ENCODE data around the gene PAQR3.

Gene PAQR3, protein sequence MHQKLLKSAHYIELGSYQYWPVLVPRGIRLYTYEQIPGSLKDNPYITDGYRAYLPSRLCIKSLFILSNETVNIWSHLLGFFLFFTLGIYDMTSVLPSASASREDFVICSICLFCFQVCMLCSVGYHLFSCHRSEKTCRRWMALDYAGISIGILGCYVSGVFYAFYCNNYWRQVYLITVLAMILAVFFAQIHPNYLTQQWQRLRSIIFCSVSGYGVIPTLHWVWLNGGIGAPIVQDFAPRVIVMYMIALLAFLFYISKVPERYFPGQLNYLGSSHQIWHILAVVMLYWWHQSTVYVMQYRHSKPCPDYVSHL

DNA sequence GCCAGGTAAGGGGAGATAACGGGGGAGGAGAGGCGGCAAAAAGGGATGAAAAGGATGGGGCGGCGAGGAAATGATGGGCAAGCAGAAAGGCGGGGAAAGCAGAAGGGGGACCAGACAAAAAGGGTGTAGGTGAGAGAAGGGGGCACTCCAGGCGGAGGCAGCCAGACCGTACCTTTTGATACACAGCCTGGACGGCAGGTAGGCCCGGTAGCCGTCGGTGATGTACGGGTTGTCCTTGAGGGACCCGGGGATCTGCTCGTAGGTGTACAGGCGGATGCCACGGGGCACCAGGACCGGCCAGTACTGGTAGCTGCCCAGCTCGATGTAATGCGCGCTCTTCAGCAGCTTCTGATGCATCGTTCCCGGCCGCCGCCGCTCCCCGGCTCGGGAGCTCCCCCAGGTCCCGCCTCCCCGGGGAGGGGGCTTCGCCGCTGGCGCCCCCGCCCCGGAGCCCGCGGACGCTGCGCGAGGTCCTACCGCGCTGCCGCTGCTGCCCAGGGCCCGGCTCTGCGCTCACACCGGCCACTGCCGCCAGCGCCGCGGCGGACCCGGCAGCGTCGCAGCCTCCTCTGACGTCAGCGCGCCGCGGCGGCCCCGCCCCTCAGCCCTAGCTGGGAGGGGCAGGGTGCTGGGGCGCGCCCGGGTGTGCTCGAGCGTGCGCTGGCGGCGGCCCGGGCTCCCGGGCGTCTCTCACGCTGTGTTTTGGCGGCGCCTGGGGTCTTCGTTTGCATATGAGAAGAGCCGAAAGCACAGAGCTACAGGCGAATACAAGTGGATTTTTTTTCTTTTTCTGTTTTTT, at the start of gene PAQR3:
Gene PAQR3, minus strand, starts transcription at position 571 of the 799 bp plus-strand sequence. Its CDS starts 214 bp downstream, at position 357.
- peak; percentile 89 for DNase-seq

DNA sequence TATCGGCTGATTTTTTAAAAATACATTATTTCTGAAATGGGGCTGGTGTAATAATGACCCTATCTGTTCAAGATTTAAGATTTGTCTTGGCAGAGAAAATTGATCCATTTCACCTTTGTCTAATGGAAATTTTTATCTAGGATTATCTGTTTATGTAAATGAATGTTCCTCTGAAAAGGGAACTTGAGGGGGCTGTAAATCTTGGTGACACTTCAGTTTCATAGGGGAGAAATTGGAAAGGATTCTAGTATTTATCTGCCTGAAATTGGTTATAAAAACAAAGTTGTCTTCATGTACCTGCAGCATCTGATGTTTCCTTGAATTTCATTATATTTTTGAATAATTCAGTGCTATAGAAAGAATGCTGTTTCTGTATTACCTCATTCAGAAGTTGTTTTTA, 48.4 kb upstream of the PAQR3 start:
- no peak for DNase-seq

DNA sequence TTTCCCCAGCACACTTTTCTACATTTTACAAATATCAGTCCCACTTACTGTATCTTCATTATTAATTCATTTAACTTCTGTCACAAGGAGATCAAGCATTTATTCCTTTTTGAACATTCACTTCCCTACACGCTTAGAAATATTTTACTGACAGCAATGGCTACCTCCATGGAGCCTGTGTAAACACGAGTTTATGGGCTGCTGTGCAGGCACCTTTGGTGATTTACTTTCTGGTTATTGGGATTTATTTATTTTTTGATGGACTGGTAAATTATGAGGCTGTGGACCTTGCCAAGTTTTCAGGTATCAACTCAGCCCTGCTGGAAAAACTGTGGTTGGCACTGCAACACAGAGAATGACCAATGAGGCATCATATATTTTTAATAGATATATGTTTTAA, 45.4 kb upstream of the PAQR3 start:
- DNase-seq = no peak

DNA sequence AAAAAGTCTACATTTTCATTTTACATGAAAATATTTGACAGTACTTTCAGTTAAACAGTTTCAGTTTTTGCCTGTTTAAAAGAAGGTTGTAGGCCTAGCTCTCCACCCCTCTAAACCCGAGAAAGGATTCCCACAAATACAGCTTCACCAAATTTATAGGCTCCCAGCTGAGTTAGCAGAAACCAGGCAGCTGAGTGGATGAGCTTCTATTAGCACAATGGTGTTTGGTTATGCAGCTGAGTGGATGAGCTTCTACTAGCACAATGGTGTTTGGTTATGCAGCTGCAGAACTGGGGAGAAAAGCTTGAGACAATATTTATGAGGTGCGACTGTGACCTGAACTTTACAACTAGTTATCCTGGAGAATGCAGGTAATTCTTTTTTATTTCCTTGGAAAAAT, 36.6 kb upstream of the PAQR3 start:
- no peak for DNase-seq

DNA sequence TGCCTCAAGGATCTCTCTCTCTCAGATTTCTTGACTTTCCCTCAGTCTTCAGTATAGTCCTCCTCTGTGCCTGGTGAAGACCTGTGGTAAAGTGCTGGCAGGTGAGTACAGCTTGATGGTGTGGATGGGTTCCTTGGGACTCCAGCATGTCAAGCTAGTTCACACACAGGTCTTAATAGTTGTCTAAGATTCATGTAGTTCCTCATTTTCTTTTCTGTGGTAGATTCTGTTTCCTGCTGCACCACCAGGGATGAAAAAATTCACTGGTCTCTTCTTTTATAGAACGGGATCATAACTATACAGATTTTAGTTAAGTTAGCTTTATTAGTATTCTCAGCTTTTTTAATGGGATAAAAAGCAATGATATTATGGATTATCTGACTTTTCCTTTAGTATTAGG, 32.5 kb upstream of the PAQR3 start:
- DNase-seq = no peak

DNA sequence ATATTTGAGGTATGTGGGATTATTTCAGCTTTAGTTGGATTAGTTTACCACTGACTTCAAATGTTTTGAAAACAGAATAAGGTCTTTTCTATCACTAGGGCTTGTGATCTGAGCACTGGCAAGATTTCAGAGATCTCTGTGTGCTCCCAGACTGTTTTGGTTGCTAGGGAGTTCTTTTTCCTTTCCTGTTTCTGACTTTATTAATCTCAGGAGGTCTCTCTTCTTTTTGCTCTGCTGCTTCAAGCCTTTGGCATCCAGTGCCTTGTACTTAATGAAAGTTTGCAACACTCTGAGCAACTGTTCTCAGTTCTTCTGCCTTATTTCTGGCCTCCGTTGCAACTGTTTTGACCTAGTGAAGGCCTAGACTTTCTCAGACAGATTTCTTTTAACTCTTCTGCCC, 32.1 kb upstream of the PAQR3 start:
- no peak for DNase-seq

DNA sequence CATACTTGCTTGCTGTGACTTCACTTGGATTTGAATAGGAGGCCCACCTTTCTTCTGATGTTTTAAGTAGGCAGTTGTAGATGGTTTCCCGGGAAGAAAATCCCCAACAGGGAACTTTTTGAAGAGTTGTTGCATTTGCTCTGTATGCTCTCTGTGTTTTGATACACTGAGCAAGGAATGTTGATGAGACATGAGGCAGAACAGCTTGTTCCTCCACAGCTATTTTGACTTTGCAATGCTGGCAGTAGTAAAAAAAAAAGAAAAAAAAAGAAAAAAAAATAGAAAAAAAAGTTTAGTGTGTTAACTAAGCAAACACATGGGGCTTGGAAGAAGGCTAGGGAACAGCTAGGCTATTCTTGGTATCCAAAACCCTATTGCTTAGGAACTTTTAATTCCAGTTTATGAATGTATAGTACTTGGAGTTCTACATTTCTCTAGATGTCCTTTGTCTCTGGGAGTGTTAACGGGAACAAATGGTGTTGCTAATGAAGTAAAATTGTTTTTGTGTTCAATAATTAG, 23.4 kb upstream of the PAQR3 start:
- no peak for DNase-seq

DNA sequence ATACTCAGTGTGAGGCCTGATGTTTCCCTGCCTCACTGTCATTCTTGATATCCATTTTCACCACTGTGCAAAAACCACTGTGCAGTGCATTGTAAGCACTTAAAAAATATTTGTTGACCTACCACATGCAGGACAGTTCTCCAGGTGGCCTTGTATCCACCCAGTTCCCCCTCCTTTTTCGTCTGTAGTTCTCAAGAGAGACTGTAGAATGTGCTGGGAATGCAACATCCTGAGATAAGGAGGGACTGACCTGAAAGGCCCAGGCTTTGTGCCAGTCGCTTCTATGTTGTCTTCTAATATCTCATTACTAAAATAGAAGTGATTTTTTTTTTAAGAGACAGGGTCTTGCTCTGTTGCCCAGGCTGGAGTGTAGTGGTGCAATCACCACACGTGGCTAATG, 21.7 kb upstream of the PAQR3 start:
- no peak for DNase-seq

DNA sequence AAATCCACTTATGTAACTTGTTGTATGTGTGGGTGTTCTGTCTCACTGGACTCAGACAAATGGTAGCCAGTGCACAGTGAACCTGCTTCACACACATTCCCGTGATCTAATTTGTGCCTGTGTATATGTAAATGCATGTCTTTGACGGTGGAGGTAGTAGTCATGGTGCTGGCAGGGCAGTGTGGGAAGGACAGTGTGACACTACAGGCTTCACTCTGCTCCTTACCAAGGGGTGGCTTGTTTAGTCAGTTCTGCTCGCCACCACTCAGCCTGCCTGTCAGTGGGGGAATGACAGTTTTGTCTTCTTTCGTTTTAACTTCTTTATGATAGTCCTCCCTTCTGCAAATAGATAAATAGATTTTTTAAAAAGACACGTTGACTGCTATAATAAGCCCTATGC, 17.7 kb upstream of the PAQR3 start:
- DNase-seq = no peak

DNA sequence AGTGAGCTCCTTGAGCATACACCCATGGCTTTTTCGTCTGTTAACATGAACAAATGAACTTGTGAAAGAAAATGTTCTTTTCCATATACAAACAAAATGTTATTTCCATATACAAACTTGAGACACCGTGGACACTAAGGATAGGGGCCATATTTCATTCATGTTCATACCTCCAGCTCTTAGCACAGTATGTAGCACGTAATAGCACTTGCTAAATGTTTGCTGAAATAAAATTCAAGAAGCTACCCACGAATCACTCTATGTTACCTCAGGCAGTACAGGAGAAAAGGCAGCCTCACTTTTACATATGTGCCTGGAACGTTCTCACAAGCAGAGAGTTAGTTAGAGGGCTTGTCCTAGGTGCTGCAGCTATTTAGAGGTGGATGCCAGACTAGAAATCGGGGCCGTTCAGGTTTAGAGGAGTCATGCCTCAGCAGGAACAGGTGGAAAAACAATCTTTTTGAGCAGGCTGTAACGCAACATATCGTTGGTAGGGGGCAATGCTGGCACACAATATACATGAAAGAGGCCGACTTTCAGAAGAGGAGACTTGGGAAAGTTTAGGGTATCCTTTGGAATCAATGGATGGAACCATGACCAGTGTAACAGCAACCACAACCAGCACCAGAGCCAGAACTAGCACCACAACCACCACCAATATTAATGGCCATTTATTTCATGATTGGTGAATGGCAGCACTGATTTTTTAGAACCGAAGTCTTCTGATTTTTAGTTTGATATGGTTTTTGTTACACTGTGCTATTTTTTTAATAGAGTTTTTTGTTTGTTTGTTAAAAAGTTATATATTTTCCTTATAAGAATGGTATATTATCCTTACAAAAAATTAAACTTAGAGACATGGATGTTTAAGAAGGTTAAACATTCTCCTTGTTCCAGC, 14.8 kb upstream of the PAQR3 start:
- no peak for DNase-seq

DNA sequence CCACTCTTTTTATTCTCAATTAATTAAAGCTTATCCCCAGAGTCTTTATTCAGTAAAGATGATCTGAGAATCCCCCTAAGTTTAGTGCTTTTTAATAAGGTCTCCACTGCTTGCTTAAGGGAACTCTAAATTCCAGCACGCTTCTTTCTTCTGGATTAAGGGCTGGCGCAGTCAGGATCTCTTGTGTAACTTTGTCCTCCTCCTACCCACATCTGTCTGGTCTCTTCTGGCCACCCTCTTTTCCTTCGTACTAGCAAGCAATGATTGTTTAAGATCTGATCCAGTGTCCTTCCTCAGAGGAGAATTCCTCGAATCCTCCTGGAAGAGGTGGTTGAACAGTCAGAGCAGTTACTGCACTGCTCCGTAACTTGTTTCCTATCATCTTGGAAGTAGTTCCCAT, 14.0 kb upstream of the PAQR3 start:
- DNase-seq = no peak

DNA sequence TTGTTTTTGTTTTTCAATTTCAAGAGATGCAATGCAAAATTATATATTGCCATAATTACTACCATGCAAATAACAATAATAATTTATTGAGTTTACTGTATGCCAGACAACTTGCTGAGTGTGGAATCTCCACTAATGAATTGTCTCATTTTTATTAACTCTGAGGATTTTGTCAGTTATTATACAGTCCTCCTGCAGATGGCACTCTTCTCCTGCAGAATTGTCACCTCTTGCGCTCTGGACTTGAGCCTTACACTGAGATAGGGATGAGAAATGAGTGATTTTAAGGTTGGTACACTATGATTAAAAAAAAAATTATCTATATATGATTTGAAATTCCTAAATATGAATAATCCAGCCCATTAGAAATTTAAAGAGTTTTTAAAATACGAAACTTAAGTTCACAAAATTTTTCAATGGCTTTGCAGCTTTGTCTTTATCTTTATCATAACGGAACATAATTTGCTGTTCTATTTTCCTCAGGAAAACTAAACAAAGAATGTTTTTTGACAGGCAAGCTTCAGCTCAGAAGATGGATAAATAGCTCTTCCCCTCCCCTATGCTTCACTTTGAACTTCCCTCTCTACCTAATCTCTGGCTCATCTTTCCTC, 12.7 kb upstream of the PAQR3 start:
- no peak for DNase-seq

DNA sequence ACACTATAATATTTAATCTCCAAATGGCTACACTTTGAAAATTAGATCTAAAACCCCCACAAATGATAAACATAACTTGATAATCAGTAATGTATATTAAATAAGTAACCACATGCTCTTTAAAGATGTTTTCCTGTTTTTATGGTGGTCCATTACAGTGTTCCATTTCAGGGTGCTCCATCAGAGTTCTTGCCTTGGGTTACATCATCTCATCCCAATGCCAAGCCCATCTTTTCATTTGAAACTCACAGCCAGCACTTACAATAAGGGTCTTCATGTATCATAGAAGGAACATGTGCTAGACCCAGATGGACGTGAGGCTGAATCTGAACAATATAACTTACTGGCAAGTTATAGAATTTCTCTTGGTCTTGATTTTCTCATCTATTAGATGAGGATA, 10.5 kb upstream of the PAQR3 start:
- no peak for DNase-seq

DNA sequence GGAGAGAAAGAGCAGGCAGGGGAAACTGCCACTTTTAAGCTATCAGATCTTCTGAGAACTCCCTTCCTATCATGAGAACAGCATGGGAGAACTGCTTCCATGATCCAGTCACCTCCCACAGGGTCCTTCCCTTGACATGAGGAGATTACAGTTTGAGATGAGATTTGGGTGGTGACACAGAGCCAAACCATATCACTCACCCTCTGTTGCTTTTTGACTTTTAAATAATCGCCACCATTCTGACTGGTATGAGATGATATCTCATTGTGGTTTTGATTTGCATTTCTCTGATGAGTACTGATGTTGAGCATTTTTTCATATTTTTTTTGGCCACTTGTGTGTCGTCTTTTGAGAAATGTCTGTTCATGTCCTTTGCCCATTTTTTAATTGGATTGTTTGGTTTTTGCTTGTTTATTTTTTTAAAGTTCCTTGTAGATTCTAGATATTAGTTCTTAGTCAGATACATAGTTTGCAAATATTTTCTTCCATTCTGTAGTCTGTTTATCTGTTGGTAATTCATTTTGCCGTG, 6.5 kb upstream of the PAQR3 start:
- DNase-seq = no peak

DNA sequence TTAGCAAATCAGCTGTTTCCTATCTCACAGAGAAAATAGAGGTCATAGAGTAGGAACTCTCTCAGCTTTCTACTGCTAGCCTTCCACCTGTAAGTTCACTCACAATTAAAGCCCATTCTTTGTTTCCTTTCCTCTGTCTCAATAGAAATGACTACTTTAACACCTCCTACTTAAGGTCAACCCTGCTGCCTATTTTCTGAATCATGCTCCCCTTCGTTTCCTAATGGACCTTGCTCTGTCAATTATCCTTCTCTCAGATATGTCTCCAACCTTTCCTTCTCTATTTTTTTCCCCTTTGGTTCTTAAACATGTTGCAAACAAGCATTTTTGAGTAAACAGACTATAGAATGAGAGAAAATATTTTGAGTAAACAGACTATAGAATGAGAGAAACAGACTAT, 5.1 kb upstream of the PAQR3 start:
- DNase-seq = no peak

DNA sequence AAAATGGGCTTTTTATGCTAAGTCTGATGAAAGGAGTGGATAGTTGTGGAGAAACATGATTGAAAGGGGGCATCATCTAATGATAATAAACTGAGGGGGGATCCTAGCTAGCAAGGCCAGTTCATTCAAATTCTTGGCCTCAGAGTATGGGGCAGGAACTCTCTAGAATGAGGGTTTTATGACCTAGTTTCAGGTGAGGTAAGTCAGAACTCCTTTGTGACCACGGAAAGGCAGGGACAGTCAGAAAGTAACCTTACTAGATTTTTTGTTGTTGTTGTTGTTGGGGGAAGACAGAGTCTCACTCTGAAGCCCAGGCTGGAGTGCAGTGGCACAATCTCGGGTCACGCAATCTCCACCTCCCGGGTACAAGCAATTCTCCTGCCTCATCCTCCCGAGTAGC, 1.5 kb upstream of the PAQR3 start:
- DNase-seq = no peak

DNA sequence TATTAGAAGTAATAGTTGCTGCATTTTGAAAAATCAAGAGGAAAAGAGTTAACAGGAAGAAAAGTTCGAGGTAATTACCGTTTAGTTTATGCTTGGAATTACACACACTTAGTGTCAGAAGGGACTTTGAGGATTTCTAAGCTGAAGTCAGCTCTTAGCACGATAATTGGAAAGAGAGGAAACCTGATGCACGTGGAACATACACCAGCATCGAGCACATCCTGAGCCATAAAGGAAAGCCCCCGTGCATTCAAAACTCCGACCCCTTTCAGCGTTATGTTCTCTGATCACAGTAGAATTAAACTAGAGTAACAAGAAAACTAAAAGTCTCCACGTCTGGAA, 400 bp upstream of the PAQR3 start:
- DNase-seq = no peak

DNA sequence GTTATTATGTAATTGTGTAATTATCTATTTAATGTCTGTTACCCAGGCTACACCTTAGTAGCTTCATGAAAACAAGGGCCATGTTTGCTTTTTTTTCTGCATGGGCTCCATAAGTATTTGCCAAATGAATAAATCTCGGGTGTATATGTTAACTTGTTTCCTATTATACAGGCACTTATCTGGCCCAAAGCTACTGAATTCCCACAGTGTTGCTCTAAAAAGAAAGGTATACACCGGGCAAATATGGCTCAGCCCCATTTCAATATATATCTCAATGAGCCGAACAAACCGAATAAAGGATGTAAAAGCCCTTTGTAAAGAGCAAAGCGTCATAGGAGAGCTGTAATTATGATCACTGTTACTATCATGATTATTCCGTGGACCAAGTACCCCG, 767 bp downstream of the PAQR3 start:
- DNase-seq = no peak

DNA sequence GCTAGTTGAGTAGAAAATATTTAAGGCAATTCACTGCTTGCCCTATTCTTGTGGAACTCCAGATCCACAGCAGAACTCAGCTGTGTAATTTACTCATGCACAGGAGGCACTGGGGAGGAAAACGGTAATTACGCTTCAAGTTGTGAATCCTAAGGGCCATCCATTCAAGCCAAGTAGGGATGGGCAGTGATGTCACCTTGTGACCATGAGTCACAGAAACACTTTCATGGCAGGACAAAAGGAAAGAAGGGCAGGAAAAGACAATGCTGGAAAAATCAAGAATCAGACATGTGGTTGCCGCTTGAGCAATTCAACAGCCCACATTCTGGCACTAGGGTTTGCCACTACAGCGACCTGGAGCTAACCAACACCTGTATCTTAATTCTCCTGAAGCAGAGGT, 1.4 kb downstream of the PAQR3 start:
- DNase-seq = no peak

DNA sequence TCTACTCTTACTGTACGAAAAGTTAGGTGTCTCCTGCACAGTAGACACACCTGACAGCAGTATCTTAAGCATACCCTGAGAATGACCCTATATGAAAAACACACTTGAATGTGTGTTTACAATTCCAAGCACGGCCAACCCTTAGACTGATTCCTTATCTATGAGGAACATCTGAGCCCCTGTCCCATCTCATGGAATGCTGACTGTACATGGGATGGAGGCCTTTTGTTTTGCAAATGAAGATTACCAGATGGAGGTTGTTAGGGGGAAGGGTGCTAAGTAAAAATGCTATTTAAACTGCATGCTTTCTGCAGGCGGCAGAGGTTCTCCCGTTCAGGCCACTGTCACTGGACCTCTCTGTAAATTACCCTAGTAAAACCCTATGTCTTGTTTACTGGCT, 2.2 kb downstream of the PAQR3 start:
- no peak for DNase-seq

DNA sequence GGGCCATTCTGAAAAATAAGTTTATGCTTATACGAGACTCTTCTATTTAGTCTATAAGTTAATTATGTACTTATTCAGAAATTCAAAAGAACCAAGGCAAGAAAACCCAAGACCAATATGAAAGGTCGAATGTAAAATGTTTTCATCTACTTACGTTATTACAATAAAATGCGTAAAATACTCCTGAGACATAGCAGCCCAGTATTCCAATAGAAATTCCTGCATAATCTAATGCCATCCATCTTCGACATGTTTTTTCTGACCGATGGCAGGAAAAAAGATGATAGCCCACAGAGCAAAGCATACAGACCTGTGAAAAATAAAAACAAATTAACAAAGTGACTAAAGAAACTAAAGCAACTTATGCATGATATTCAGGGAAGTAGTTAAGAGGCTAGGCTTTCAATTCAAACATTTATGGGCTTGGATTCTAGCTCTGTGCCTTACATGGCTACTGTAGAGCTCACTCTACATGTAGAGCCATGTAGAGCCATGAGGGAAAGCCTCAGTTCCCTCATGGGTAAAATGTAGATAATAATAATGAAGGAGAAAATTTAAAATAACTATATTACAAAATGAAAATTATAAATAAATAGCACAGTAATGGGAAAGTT, 9.1 kb downstream of the PAQR3 start:
- DNase-seq = no peak

DNA sequence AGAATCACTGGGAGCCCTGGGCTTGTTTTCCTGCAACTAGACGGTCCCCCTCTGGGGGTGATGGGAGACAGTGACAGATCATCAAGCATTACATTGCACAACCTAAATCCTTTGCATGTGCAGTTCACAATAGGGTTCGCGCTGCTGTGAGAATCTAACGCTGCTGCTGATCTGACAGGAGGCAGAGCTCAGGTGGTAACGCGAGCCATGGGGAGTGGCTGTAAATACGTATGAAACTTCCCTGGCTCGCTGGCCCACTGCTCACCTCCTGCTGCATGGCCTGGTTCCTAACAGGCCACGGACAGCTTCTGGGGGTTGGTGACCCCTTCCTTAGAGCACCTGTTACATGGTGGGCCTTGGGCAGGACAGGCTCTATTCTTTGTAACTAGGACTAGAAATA, 10.4 kb downstream of the PAQR3 start:
- DNase-seq = no peak

Data from activated CD4-positive, CD25-positive, alpha-beta regulatory T cell treated with anti-CD3 and anti-CD28 coated beads, Interleukin-2, amount 50 U/mL, for 72 hours (primary cell).